Measurements from ENCODE around the gene TMTC2.

Gene TMTC2

GRCh38 chr12:82714427-82714826 lies 27.7 kb downstream of the TMTC2 start:
- no CpG with 5 or more reads among the region's 3 CpGs for WGBS (ENCODE audit: extremely low coverage, insufficient coverage, insufficient read length)
- Histone ChIP-seq H3K14ac (ENCODE audit: low read length) (no peak overlapping the region), H2AFZ (ENCODE audit: insufficient read depth, low read length, poor library complexity) (no peak overlapping the region), H2BK5ac (ENCODE audit: low read depth, low read length, poor library complexity) (no peak overlapping the region), H3K27ac (ENCODE audit: low read depth, low read length) (no peak overlapping the region), H2BK12ac (ENCODE audit: low read length) (no peak overlapping the region), H2AK5ac (ENCODE audit: low read length) (no peak overlapping the region), H3K9ac (ENCODE audit: low read length) (no peak overlapping the region), H3K4ac (ENCODE audit: low read depth, low read length) (no peak overlapping the region), H3K4me1 (ENCODE audit: control insufficient read depth in 1 of 2, insufficient read depth in 2 of 2, low read length in 2 of 2) (no peaks in the 10 kb centered on the region), H4K12ac (ENCODE audit: low read depth, low read length) (no peak overlapping the region), H3K4me2 (ENCODE audit: low read length) (no peak overlapping the region), H2BK120ac (ENCODE audit: insufficient read depth, low read length, poor library complexity) (no peak overlapping the region), H3K36me3 (ENCODE audit: control insufficient read depth in 1 of 2, insufficient read depth in 2 of 2, low read length in 2 of 2) (peaks cover 5 to 7% of the 10 kb centered on the region in 2 experiments), H4K8ac (ENCODE audit: low read depth, low read length) (no peak overlapping the region), H3K9me3 (ENCODE audit: insufficient read depth, low read depth, low read length) (no peaks in the 10 kb centered on the region), H3K18ac (ENCODE audit: low read length) (no peak overlapping the region), H3K79me1 (ENCODE audit: low read length) (no peaks in the 10 kb centered on the region), H4K91ac (ENCODE audit: low read depth, low read length) (no peak overlapping the region), H3K79me2 (ENCODE audit: control insufficient read depth, insufficient read depth, low read length, poor library complexity) (no peaks in the 10 kb centered on the region), H3K23ac (ENCODE audit: low read length) (no peak overlapping the region), H3K27me3 (ENCODE audit: insufficient read depth, low read length) (no peaks in the 10 kb centered on the region), H3K4me3 (ENCODE audit: low read depth, low read length) (no peak overlapping the region)
- DNase-seq: no peak

- no peak overlapping the region for H2AK5ac ChIP-seq (ENCODE audit: low read length)
- H3K9ac ChIP-seq (ENCODE audit: low read length): no peak overlapping the region
- no peak overlapping the region for H2BK120ac ChIP-seq (ENCODE audit: insufficient read depth, low read length, poor library complexity)
- DNase-seq: no peak
- H3K36me3 ChIP-seq (ENCODE audit: control insufficient read depth in 1 of 2, insufficient read depth in 2 of 2, low read length in 2 of 2): no peaks in the 10 kb centered on the region
- no peak overlapping the region for H3K27ac ChIP-seq (ENCODE audit: low read depth, low read length)
- H2AFZ ChIP-seq (ENCODE audit: insufficient read depth, low read length, poor library complexity): no peak overlapping the region
- no peak overlapping the region for H3K4ac ChIP-seq (ENCODE audit: low read depth, low read length)
- no peaks in the 10 kb centered on the region for H3K9me3 ChIP-seq (ENCODE audit: insufficient read depth, low read depth, low read length)
- H3K27me3 ChIP-seq (ENCODE audit: insufficient read depth, low read length): no peaks in the 10 kb centered on the region
- no peak overlapping the region for H3K4me3 ChIP-seq (ENCODE audit: low read depth, low read length)
- H3K14ac ChIP-seq (ENCODE audit: low read length): no peak overlapping the region
- H3K4me1 ChIP-seq (ENCODE audit: control insufficient read depth in 1 of 2, insufficient read depth in 2 of 2, low read length in 2 of 2): peaks cover 0 to 4% of the 10 kb centered on the region in 2 experiments
- no peak overlapping the region for H4K12ac ChIP-seq (ENCODE audit: low read depth, low read length)
- peaks cover 2% of the 10 kb centered on the region for H3K79me1 ChIP-seq (ENCODE audit: low read length)
- no peak overlapping the region for H2BK12ac ChIP-seq (ENCODE audit: low read length)
- no peak overlapping the region for H4K8ac ChIP-seq (ENCODE audit: low read depth, low read length)
- H3K23ac ChIP-seq (ENCODE audit: low read length): no peak overlapping the region
- WGBS (ENCODE audit: extremely low coverage, insufficient coverage, insufficient read length): no CpG with 5 or more reads among the region's 1 CpG
- H2BK5ac ChIP-seq (ENCODE audit: low read depth, low read length, poor library complexity): no peak overlapping the region
- no peak overlapping the region for H4K91ac ChIP-seq (ENCODE audit: low read depth, low read length)
- H3K4me2 ChIP-seq (ENCODE audit: low read length): no peak overlapping the region
- H3K79me2 ChIP-seq (ENCODE audit: control insufficient read depth, insufficient read depth, low read length, poor library complexity): peaks cover 2% of the 10 kb centered on the region
- no peak overlapping the region for H3K18ac ChIP-seq (ENCODE audit: low read length)
Measured at GRCh38 chr12:82721726-82722125, 35.0 kb downstream of the TMTC2 start.

GRCh38 chr12:82723093-82723492 lies 36.4 kb downstream of the TMTC2 start:
- H2AFZ ChIP-seq (ENCODE audit: insufficient read depth, low read length, poor library complexity): no peak overlapping the region

GRCh38 chr12:82723891-82724290 lies 37.2 kb downstream of the TMTC2 start:
- H3K4me3 ChIP-seq (ENCODE audit: low read depth, low read length): no peak overlapping the region
- H3K4me1 ChIP-seq (ENCODE audit: control insufficient read depth in 1 of 2, insufficient read depth in 2 of 2, low read length in 2 of 2): peaks cover 0 to 4% of the 10 kb centered on the region in 2 experiments
- peak overlapping the region; percentile 82 for H3K27ac ChIP-seq (ENCODE audit: low read depth, low read length)
- H3K79me2 ChIP-seq (ENCODE audit: control insufficient read depth, insufficient read depth, low read length, poor library complexity): peaks cover 2% of the 10 kb centered on the region
- no peak overlapping the region for H3K4me2 ChIP-seq (ENCODE audit: low read length)
- peaks cover 2% of the 10 kb centered on the region for H3K79me1 ChIP-seq (ENCODE audit: low read length)
- no CpG with 5 or more reads among the region's 2 CpGs for WGBS (ENCODE audit: extremely low coverage, insufficient coverage, insufficient read length)
- no peak overlapping the region for H4K12ac ChIP-seq (ENCODE audit: low read depth, low read length)
- H3K4ac ChIP-seq (ENCODE audit: low read depth, low read length): no peak overlapping the region
- no peak overlapping the region for H3K9ac ChIP-seq (ENCODE audit: low read length)
- no peak overlapping the region for H4K91ac ChIP-seq (ENCODE audit: low read depth, low read length)
- no peak overlapping the region for H2AK5ac ChIP-seq (ENCODE audit: low read length)
- no peak overlapping the region for H3K23ac ChIP-seq (ENCODE audit: low read length)
- H2AFZ ChIP-seq (ENCODE audit: insufficient read depth, low read length, poor library complexity): no peak overlapping the region
- peaks cover 5 to 7% of the 10 kb centered on the region in 2 experiments for H3K36me3 ChIP-seq (ENCODE audit: control insufficient read depth in 1 of 2, insufficient read depth in 2 of 2, low read length in 2 of 2)
- DNase-seq: peak; percentile 2 to 71
- no peaks in the 10 kb centered on the region for H3K27me3 ChIP-seq (ENCODE audit: insufficient read depth, low read length)
- H2BK12ac ChIP-seq (ENCODE audit: low read length): no peak overlapping the region
- H2BK5ac ChIP-seq (ENCODE audit: low read depth, low read length, poor library complexity): no peak overlapping the region
- peaks cover 5% of the 10 kb centered on the region for H3K9me3 ChIP-seq (ENCODE audit: insufficient read depth, low read depth, low read length)
- H4K8ac ChIP-seq (ENCODE audit: low read depth, low read length): no peak overlapping the region
- H3K14ac ChIP-seq (ENCODE audit: low read length): no peak overlapping the region
- H2BK120ac ChIP-seq (ENCODE audit: insufficient read depth, low read length, poor library complexity): no peak overlapping the region
- no peak overlapping the region for H3K18ac ChIP-seq (ENCODE audit: low read length)

More at GRCh38 chr12:82723093-82723492, 36.4 kb downstream of the TMTC2 start:
- no peaks in the 10 kb centered on the region for H3K36me3 ChIP-seq (ENCODE audit: control insufficient read depth in 1 of 2, insufficient read depth in 2 of 2, low read length in 2 of 2)
- peak overlapping the region; percentile 11 for H3K27ac ChIP-seq (ENCODE audit: low read depth, low read length)
- no CpG with 5 or more reads among the region's 4 CpGs for WGBS (ENCODE audit: extremely low coverage, insufficient coverage, insufficient read length)
- H2BK120ac ChIP-seq (ENCODE audit: insufficient read depth, low read length, poor library complexity): no peak overlapping the region
- no peak overlapping the region for H3K18ac ChIP-seq (ENCODE audit: low read length)
- H2AK5ac ChIP-seq (ENCODE audit: low read length): no peak overlapping the region
- peaks cover 2% of the 10 kb centered on the region for H3K79me1 ChIP-seq (ENCODE audit: low read length)
- DNase-seq: peak; percentile 2 to 56
- H2BK12ac ChIP-seq (ENCODE audit: low read length): no peak overlapping the region
- H3K4me2 ChIP-seq (ENCODE audit: low read length): no peak overlapping the region
- no peak overlapping the region for H3K4me3 ChIP-seq (ENCODE audit: low read depth, low read length)
- no peak overlapping the region for H4K91ac ChIP-seq (ENCODE audit: low read depth, low read length)
- H3K23ac ChIP-seq (ENCODE audit: low read length): no peak overlapping the region
- H3K9ac ChIP-seq (ENCODE audit: low read length): no peak overlapping the region
- no peak overlapping the region for H2BK5ac ChIP-seq (ENCODE audit: low read depth, low read length, poor library complexity)
- no peak overlapping the region for H3K4ac ChIP-seq (ENCODE audit: low read depth, low read length)
- peaks cover 2% of the 10 kb centered on the region for H3K79me2 ChIP-seq (ENCODE audit: control insufficient read depth, insufficient read depth, low read length, poor library complexity)
- no peak overlapping the region for H4K12ac ChIP-seq (ENCODE audit: low read depth, low read length)
- H4K8ac ChIP-seq (ENCODE audit: low read depth, low read length): no peak overlapping the region
- no peak overlapping the region for H3K14ac ChIP-seq (ENCODE audit: low read length)
- no peaks in the 10 kb centered on the region for H3K9me3 ChIP-seq (ENCODE audit: insufficient read depth, low read depth, low read length)
- peaks cover 0 to 4% of the 10 kb centered on the region in 2 experiments for H3K4me1 ChIP-seq (ENCODE audit: control insufficient read depth in 1 of 2, insufficient read depth in 2 of 2, low read length in 2 of 2)
- no peaks in the 10 kb centered on the region for H3K27me3 ChIP-seq (ENCODE audit: insufficient read depth, low read length)
